SKM-1 treated with dmso at 0.1 percent for 144 hours (cell line): ENCODE data around the gene FNBP1.

Source experiments
- DNase-seq: peaks from one replicate; lab custom pipeline; 2025; ENCODE audit not compliant: unreplicated experiment; lab: John Stamatoyannopoulos, UW

Gene FNBP1

GRCh38 chr9:130042885-130043653 lies at the start of gene FNBP1:
FNBP1 (minus strand) TSS chr9:130043189; CDS start chr9:130042975, 214 bp downstream.
- no peak for DNase-seq

GRCh38 chr9:130090915-130091314 lies 47.9 kb upstream of the FNBP1 start:
- DNase-seq: no peak

- DNase-seq: no peak
Measured at GRCh38 chr9:130089141-130089540, 46.2 kb upstream of the FNBP1 start.

DNA sequence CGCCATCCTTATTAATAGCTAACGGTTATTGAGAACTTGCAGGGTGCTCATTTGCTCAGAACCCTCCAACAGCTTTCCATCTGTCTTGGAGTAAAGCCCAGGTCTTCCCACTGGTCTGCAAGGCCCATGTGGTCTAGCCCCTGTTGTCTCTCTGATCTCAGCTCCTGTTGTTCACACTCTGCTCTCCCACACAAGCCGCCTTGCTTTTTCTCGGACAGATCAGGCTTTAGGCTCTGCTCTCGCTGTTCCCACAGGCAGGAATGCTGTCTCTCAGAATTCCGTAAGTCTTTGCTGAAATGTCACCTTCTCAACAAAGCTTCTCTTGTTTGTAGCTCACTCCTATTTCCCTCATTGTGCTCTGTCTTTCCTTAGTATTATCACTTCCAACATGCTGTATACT lies 45.1 kb upstream of the FNBP1 start:
- DNase-seq: no peak

DNA sequence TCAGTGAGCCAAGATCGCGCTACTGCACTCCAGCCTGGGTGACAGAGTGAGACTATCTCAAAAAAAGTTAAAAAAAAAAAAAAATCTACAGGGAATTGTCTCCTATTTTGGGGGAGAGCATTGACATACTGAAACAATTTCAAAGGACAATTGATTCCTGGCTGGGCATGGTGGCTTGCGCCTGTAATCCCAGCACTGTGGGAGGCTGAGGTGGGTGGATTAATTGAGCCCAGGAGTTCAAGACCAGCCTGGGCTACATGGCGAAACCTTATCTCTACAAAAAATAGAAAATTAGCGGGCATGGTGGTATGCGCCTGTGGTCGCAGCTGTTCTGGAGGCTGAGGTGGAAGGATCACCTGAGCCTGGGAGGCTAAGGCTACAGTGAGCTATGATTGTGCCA lies 41.3 kb upstream of the FNBP1 start:
- DNase-seq: no peak

- DNase-seq: no peak
Measured at GRCh38 chr9:130078547-130078946, 35.6 kb upstream of the FNBP1 start.

DNA sequence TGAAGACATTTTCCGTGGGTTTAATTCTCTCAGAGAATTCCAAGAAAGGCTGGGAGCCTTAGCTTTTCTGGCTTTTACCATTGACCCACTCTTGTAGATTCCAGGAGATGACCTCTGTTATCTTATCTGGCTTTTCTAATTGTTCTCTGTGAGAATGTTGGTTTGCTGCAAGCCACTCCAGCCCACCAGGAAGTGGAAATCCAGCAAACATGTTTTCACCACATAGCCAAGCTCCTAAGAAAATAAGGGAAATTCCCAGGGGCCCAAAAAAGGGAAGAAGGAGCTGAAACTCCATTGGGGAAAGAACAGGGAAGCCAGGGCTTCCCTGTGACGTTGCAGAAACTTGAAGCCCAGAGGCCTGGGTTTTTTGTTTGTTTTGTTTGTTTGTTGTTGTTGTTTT lies 30.4 kb upstream of the FNBP1 start:
- no peak for DNase-seq

DNA sequence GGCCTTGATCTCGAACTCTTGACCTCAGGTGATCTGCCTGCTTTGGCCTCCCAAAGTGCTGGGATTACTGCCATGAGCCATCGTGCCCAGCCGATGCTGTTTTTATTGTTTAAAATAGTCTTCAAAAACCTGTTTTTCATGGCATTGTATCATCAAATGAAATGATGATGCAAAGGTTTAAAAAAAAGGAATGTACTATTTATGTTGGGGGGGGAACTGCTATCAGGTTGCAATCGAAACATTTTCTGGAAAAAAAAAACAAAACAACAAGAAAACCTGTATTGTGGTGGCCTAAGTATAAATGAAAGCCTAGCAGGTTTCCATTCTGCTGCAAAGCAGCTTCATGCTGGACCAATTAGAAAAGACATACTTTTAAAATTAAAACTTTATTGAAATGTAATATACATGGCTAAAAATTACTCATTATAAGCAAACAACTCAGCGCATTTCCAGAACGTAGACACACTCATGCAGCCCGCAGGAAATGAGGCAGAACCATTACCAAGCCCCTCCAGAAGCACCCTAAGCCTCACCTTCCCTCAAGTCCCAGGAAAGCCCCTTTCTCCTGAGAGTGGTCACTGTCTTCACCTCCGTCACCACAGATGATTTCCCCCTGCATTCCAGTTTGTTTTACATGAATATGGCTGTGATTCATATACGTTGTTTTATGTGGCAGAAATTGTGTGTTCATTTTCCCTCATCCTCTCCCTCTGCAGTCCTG lies 29.7 kb upstream of the FNBP1 start:
- no peak for DNase-seq

DNA sequence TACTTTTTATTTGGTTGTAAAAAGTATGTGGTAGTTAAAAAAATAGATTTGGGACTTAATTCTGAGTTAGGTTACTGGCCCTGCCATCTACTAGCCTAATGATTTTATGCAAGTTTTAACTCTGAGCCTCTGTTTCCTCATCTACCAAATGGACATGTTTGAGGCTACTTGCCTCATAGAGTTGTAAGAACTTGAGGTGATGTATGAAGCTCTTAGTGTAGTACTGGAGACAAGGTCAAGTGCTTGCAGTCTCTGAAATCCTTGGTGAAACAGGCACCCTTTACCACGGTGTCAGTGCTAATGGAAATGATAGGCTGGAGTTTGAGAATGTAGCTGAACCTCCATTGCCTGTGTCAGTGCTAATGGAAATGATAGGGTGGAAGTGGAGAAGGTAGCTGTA lies 26.1 kb upstream of the FNBP1 start:
- DNase-seq: no peak

DNA sequence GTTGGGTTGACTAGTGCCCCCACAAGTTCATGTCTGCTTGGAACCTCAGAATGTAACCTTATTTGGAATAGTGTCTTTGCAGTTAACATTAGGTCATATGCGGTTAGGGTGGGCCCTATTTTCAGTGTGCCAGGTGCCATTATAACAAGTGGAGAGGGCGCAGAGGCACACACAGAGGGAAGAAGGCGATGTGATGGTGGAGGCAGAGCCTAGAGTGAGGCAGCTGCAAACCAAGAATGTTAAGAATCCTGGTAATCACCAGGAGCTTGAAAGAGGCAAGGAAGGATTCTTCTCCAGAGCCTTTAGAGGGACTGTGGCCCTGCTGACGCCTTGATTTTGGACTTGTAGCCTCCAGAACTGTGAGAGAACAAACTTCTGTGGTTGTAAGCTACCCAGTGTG lies 21.6 kb upstream of the FNBP1 start:
- DNase-seq: no peak

DNA sequence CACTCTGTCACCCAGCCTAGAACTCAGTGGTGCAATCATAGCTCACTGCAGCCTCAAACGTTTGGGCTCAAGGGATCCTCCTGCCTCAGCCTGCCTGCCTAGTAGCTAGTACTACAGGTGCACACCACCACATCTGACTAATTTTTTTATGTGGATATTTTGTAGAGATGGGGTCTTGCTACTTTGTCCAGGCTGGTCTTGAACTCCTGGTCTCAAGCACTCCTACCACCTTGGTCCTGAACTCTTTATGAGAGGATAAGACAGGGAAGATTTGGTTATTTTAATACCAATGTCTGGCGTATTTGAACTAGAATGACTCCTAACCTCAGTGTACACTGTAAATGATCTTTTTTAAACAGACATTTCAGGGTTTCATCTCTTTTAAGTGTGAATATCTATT lies 19.8 kb upstream of the FNBP1 start:
- DNase-seq: no peak

- DNase-seq: no peak
Measured at GRCh38 chr9:130060296-130060695, 17.3 kb upstream of the FNBP1 start.

DNA sequence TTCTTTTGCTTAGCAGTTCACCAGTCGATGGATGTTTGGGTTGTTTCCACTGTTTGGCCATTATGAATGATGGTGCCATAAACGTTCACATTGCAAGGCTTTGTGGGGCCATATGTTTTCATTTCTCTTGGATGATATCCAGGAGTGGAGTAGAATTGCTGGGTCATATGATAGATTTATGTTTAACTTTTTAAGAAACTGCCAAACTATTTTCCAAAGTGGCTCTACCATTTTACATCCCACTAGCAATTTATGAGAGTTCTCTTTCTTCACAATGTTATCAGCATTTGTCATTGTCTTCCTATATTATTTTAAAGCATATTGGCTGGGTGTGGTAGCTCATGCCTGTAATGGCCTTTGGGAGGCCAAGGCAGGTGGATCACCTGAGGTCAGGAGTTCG lies 15.9 kb upstream of the FNBP1 start:
- no peak for DNase-seq

- peak; percentile 21 for DNase-seq
Measured at GRCh38 chr9:130058154-130058553, 15.2 kb upstream of the FNBP1 start.

- DNase-seq: no peak
Measured at GRCh38 chr9:130054820-130055219, 11.8 kb upstream of the FNBP1 start.

DNA sequence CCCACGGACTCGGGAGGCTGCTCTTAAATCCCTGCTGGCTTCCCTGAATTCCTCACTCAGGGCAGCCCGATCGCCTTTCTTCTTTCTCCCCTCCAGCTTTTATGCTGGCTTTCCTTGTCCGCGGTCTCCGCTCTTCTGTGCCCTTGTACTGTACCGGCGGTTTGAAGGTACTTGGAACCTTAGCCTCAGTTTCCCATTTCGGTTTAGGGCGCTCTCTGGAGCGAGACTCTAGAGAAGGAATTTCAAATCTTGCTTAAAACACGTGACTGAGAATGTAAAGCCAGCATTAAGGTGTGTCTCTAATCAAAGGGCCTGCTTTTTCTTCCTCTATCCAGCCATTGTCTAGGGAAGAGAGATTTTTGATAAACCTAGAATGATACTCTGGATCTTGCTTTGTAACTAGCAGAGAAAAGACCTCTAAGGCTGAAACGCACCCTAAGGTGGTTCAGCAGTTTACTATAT lies 11.4 kb upstream of the FNBP1 start:
- DNase-seq: no peak

DNA sequence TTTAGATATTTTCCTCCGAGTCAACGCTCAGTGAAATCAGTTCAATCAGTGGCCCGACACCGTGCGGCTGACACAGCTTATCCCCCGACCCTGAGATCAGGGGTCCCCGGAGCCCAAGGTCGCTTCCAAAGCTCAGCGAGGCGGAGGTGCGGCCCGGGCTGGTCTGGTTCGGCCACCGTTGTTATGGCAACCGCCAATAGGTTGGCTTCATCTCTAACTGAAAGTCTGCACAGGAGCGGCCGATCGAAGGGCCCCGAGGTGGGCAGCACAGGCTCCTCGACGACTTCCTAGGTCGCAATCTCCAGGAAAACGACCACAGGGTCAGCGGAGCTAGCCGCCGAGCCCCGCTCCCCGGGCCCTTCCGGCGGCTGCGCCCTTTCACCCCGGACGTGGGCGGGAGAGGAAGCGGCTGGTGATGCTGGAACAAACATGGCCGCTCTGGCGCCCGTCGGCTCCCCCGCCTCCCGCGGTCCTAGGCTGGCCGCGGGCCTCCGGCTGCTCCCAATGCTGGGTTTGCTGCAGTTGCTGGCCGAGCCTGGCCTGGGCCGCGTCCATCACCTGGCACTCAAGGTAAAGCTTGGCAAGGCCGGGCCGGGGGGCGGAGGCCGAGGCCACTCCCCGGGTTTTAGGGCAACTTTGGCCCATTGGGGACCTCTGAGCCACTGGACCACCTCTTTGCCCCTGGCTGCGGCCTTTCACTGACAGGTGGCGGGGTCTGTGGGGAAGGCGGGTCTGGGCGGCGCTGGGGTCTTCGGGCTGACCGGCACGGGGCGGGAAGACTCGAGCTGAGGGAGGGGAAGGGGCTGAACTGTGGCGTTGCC lies 10.7 kb upstream of the FNBP1 start, which contains the start of gene GPR107:
TSS of gene GPR107 (plus strand) at position 403 of the 821 bp plus-strand sequence. CDS start at position 430, 27 bp downstream.
- DNase-seq: peak; percentile 72

GRCh38 chr9:130053109-130053503 lies 10.1 kb upstream of the FNBP1 start:
- DNase-seq: no peak

DNA sequence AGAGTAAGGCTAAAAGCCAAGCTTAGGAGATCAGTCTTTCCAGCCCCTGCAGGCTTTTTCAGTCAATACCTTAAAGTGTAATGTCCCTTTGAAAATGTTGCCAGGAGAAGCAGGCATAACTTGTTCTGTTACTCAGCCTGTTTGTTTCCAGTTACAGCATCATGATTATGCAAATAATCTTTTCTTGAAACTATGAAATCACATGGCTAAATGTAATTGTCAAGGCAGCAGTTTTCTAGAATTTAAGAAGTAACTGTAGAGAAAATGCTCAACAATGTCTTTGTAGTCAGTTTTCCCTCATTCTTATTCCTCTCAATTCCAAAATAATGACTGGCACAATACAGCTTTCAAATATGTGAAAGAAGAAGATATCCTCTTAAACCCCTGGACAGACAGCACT lies 8.9 kb upstream of the FNBP1 start:
- no peak for DNase-seq

DNA sequence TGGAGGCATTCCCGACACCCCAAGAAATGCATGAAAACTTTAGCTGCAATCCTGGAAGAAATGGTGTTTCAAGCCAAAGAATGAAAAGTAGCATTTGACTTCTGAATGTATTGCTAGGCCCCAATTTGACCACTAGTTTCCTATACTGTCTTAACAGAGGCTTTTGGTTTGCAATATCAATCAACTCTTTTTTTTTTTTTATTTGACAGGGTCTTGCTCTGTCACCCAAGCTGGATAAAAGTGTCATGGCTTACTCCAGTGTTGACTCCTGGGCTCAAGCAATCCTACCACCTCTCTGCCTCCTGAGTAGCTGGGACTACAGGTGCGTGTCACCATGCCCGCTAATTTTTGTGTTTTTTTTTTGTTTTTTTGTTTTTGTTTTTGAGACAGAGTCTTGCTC lies 7.5 kb upstream of the FNBP1 start:
- no peak for DNase-seq

- DNase-seq: no peak
Measured at GRCh38 chr9:130049431-130050210, 6.6 kb upstream of the FNBP1 start.
